HG03064 (cell line): Measurements from ENCODE around the gene ACOT11.

Experiments used
- ATAC-seq: cut with Tn5 transposase; IDR thresholded peaks from one replicate; pipeline ENCODE4 v1.9.1; 2021; ENCODE audit warnings: low read depth; ENCODE audit not compliant: unreplicated experiment

Gene ACOT11

DNA sequence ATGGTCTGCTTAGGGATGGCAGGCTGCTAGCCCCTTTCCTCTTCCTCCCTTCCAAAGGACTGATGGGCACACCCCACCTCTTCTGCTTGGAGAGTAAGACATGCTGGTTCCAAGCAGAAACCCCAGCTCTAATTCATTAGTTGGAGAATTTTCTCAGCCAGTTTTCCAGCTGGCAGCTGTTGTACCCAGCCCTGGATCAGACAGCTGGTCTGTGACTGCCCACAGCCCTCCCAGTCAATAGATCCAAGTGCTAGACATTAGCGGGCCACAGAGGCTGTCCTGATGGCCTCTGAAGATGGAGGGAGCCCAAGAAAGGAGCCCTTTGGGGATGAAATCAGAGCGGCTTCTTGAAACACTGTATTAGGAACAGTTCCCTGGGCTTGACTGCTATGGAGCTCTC, 35.8 kb downstream of the ACOT11 start:
- ATAC-seq = no peak

DNA sequence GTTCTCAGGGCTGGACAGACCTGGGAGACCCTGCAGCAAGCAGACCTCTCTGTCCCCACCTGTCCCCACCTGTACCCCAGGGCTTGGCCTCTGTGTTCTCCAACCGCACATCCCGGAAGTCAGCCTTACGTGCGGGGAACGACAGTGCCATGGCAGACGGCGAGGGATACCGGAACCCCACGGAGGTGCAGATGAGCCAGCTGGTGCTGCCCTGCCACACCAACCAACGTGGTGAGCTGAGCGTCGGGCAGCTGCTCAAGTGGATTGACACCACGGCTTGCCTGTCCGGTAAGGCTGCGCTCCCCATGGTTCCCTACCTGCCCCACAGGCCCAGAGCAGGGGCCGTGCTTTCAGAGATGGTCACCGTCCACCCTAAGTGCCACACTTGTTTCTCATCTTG, 36.5 kb downstream of the ACOT11 start:
- ATAC-seq = no peak

DNA sequence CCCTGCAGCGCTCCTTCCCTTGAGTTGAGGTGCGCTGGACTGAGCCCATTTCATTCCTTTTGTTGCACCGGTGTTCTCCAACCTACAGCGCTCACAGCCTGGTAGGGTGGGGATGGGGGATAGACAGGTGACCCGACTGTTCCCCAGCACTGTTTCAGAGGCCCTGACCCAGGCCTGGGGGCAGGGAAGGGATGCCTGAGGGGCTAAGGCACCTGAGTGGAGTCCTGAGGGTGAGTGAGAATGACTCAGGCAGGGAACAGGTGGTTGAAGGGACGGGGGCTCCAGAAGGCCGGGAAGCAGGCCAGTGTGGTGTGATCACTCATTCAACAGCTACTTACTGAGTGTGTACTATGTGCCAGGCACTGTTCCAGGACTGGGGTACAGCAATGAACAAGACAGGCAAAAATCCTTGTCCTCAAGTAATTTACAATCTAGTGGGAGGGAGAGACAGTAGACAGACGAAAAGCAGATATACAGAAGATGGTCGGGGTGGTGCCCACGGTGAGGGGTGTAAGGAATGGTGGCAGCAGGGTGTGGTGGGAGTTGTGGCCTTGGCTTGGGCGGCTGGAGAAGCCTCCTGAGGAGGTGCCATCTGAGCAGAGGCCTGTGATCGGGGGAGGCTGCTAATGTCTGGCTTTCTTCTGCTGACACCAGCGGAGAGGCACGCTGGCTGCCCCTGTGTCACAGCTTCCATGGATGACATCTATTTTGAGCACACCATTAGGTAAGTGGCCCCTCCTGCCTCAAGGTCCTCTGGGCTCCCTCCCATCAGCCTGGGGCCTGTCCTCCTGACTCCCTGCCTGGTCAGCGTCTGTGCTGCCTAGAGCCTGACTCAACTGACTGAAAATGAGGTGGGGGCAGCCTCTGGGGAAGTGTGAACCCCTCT, 37.4 kb downstream of the ACOT11 start:
- no peak for ATAC-seq

DNA sequence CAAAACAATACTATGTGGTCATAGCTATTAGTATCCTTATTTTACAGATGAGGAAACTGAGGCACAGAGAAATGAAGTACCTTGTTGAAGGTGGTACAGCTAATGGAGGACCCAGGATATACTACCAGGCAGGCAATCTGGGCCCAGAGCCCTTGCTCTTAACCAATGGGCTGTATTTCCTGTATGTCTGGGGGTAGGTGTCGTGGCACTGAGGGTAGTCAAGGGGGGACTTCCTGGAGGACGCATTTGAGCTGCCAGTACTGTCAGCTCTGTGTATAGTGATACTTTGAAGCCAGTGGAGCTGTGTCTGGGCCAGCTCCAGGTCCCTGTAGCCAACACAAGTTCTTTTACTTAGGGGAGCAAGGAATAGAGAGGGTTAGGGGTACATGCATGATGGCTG, 40.3 kb downstream of the ACOT11 start:
- ATAC-seq = no peak

GRCh38 chr1:54591127-54591756, 43.2 kb downstream of the ACOT11 start:
- no peak for ATAC-seq

DNA sequence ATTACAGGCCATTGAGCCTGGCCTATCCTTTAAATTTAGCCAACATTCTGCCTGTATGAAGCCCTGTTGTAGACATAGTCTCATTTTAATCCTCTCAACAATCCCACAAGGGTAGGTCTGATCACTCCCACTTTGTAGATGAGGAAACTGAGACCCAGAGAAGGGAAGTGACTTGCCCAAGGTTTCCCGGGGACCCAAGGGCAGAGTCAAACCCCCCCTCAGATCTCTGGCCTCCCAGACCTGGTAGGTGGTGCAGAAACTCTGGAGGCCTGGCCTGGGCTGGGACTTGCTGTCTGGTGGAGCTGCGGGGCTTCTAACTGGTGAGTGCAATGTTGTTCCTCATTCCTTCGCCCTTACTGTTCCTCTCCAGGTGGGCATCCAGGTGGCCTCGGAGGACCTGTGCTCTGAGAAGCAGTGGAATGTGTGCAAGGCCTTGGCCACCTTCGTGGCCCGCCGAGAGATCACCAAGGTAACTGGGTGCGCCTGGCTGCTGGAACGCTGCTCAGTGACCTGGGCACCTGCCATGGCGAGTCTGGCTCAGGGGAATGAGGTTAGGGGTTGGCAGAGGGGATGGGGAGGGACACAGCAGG, 45.6 kb downstream of the ACOT11 start:
- ATAC-seq = no peak

GRCh38 chr1:54594463-54594862, 46.4 kb downstream of the ACOT11 start:
- ATAC-seq = no peak

DNA sequence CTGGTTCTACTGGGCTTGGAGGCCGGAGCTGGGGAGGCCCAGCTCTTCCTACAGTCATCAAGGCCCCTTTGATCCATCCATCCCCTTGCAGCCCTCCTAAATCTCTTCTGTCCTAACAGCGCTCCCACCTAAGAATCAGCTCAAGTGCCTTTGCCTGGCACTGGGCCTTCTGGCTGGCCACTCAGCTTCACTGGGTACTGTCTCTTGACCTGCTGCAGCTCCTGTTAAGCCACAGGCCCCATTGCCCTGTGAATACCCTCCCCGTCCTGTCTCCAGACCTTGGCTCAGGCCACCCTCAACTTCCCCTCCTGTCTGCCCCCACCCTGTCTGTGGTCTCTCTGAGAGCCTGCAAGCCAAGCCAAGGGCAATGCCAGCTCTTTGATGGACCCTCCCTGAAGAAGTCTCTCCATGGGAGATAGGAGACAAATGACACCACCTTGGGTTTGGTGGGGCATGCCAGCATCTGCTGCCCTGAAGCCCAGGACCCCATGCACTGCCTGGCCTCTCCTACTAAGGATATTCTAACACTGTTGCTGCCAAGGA, 48.0 kb downstream of the ACOT11 start:
- no peak for ATAC-seq

DNA sequence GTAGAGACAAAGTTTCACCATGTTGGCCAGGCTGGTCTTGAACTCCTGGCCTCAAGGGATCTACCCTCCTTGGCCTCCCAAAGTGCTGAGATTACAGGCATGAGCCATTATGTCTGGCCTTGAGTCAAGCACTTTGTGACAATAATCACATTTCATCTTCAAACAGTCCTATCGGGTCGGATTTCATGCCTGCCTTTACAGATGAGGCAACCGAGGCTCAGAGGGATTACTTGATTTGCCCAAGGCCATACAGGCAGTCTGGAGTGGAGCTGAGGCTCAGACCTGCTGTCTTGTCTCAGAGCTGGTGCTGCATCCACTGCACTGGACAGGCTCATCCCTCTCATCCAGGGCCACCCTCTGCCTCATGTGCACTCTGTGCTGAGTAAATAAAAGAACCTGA, 48.7 kb downstream of the ACOT11 start:
- no peak for ATAC-seq

- ATAC-seq = no peak
Observed at GRCh38 chr1:54597455-54598030, 49.5 kb downstream of the ACOT11 start.

GRCh38 chr1:54599211-54599823, 51.3 kb downstream of the ACOT11 start:
- ATAC-seq = no peak

DNA sequence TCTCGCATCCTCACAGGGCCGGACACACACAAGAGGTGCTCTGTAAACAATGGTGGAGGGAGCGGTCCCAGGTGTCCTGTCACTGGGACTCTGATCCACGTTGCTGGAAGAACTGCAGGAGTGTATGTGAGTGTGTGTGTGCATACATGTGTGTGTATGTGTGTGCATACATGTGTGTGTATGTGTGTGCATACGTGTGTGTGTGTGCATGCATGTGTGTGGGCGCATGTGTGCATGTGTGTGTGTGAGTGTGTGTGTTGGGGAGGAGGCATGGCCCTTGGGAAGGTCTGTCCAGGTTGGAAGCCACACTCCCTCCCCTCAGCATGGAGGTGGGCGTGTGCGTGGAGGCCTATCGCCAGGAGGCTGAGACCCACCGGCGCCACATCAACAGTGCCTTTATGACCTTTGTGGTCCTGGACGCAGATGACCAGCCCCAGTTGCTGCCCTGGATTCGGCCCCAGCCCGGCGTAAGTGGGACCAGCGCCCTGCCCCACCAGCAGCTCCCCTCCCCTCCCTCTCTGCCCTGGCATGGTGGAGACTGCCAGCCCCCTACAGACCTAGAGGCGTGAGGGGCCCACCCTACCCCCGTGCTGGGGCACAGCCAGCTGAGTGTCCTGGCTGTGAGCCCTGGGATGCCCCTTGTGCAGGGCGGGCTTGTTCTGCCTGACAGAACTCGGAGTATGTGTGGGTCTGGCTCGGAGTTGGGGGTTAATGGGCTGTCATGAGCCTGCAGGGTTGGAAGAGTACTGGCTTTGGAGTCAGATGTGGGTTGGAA, 53.1 kb downstream of the ACOT11 start:
- ATAC-seq = no peak

DNA sequence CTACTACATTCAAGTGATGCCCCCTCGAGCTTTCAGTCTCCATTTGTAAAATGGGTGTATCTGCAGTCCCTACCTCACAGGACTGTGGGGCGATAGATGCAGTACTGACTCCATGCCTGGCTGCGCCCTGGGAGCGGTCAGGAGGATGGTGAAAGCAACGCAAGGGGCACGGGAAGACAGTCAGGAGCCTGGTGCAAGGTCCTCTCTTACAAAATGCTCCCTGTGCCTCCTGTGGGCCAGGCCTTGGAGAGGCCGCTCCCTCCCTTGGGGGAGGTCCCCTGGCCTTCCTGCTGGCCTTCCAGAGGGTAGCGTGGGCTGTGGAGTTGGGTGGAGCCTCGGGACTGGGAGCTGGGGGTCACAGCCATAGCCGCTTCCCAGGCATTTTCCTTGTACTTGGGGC, 53.7 kb downstream of the ACOT11 start:
- no peak for ATAC-seq

- no peak for ATAC-seq
Observed at GRCh38 chr1:54602554-54602953, 54.5 kb downstream of the ACOT11 start.

DNA sequence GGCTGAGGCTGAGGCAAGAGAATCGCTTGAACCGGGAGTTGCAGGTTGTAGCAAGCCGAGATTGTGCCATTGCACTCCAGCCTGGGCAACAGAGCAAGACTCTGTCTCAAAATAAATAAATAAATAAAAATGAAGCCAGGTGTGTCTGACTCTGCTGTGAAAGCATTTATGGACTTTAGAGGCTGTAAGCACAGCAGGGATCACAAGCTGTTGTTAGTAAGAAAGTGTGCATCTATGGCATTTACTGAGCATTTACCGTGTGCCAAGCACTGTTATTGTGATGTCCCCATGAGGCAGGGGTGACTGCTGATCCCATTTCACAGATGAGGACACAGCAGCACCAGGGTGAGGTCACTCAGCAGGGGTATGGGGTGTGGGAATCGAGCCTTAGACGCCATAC, 55.2 kb downstream of the ACOT11 start:
- no peak for ATAC-seq

DNA sequence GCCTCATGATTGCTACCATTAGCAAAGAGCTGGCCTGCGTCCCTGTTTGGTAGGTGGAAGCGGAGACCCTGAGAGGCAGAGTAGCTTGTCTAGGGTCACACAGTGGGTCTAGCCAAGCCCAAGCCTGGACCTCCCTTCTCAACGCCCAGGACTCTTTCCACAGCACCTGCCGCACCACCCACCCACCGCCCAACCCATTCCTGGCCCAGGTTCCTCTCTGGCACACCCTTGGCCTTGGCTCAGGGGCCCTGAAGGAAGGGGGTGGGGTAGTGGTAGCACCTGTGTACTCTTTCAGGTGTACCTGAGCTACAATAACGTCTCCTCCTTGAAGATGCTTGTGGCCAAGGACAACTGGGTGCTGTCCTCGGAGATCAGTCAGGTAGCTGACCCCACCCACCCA, 56.0 kb downstream of the ACOT11 start:
- no peak for ATAC-seq

DNA sequence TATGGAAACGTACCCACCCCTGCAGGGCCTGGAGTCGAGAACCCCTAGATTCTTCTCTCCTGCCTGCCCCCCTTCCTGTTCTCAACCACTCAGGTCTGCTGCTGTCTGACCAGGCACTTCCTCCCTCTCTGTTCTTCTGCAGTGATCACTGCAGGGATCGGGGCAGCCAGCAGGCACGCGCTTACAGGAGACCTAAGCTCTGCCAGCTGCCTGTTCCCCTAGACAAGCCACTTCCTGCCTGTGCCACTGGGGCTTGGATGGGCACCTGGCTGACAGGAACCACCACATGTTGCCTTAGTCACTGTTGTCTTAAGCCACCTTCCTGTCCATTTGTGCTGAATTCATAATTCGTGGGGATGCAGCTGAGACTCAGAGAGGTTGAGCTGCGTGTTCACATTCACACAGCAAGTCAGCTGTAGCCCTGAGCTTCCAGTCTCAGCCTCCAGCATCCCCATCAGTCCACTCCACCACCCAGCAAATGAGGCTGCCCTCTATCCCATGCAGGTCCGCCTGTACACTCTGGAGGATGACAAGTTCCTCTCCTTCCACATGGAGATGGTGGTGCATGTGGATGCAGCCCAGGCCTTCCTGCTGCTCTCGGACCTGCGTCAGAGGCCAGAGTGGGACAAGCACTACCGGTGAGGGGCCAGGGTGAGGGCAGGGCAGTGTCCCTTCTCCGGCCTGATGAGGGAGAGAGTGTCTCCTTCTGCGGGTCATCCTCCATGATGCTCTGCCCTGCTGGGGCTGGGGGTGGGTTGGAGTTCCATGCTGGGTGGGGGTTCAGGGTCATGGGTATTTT, 56.7 kb downstream of the ACOT11 start:
- no peak for ATAC-seq

- ATAC-seq = no peak
Observed at GRCh38 chr1:54606096-54606989, 58.3 kb downstream of the ACOT11 start.
